HG03045 (cell line): ENCODE measurements around the gene SPEG.

ENCODE experiments used
- ATAC-seq: cut with Tn5 transposase; IDR thresholded peaks from one replicate; pipeline ENCODE4 v1.9.1; 2021; ENCODE audit warnings: mild to moderate bottlenecking, moderate library complexity; ENCODE audit not compliant: unreplicated experiment

The SPEG gene

DNA sequence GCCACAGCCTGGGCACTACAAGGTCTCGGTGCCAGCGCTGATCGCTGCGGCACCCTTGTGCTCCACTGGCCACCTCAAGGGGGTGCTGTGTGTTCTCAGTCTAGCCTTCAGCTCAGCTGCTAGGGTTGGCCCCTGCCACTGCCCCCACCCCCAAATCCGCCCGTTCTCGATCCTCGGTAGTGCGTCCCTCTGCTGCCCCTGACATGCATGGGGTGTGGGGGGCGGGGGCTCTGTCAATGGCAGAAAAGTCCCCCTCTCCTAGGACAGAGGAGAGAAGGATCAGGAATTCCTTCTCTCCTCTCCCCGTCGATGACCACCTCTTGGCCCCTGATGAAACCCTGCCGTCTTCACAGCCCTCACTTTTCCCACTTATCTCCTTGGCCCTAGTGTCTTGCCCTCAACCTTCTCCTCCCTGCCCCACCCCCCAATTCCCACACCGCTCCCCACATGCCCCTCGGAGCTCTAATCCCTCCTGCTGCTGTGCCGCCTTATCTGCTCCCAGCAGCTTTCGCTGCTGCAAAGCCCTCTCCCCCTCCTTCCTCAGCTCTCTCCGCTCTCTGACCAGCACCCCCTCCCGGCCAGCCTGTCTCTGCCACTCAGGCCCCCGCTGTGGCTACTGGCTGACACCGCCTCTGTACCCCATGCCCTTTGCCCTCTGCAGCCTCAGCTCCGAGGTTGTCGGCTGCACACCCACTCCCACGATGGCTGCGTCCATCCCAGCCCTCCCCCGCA is 75.3 kb downstream of the SPEG start:
- peak; percentile 42 for ATAC-seq

DNA sequence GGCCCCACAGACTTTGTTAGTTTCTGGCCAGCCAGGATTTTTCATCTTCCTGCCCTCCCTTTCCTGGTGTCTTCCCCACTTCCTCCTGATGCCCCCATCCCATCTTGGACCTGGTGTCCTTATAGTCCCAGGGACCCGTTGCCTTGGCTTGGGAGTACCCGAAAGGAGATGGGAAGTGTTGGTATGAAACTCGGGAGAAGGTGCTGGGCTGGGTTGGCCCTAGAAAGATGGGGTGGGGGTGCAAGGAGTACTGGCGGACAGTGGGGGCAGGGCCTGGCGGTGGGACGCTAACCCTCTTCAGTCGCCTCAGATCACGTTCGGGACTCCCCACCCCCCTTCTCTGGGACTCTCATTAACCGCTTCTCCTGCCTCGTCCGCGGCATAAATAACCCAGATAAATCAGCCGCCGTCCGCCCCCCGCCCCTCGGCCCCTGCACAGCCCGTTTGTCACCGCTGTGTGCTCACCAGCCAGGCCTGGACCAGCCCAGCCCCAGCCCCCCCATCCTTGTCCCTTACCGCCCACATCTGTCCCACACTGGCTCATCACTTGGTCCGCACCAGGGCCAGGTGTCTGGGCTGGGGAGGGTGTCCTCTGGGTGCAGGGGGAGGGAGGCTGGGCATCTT is 76.0 kb downstream of the SPEG start:
- no peak for ATAC-seq

DNA sequence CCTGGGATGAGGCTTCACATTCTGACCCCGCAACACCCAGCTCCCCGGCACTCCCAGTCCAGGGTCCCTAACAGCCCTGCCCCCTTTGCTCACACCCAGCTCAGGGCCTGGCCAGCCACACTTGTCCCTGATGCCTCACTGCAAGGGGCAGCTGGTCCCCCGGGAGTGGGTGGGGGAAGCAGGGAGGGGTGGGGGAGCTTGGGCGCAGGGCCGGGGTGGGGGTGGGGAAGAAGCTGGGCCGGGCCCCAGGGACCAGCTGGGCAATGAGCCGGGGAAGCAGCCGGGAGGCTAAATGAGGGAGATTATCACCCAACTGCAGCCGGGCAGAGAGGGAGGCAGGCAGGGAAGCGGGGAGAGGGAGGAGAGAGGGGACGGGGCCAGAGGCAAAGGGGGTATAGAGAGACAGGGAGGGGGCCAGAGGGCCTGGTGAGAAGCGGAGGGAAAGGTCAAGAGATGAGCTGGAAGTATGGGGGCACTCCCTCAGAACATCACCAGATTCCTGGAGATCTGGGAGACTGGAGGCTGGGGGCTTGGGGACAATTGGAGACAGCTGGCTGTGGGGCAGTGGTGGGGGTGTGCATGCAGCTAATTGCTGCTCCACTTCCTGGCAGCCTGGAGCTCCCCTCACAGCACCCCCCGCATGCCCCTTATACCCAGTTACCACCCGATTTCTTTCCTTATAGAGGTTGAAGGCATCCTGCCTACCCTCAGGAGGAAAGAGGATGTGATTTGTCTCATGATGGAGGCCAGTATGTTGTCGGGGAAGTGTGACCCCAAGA is 77.1 kb downstream of the SPEG start:
- no peak for ATAC-seq

DNA sequence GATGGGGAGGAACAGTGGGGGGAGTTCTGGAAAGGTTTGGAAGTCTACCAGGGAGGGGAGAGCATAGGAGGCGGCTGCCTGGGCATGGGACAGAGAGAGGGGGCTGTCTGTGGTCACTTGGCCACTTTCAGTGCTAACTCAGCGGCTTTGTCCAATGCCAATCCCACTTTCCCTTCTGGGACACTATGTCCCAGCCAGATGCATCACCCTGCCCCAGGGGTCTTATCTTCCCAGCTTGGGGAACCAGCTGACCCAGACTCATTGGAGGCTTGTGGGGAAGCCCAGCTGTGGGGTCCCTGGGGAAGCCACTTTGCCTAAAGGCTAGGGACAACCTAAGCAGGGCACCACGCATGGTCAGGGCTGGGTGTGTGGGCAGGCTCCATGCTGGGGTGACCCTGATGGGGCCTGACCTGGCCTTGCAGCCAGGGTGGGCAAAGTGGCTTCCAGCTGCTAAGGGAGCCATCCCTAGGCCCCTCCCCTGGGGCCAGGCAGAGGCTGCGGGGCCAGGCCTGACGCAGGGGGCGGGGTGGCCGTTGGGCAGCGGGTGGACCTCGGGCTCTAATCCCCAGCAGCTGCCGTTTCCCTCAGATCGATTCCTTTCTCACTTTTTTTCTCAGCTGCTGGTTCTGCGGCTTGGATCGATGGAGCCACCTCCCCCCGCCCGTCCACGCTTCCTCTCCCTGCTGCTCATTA is 78.0 kb downstream of the SPEG start:
- ATAC-seq, result no peak

DNA sequence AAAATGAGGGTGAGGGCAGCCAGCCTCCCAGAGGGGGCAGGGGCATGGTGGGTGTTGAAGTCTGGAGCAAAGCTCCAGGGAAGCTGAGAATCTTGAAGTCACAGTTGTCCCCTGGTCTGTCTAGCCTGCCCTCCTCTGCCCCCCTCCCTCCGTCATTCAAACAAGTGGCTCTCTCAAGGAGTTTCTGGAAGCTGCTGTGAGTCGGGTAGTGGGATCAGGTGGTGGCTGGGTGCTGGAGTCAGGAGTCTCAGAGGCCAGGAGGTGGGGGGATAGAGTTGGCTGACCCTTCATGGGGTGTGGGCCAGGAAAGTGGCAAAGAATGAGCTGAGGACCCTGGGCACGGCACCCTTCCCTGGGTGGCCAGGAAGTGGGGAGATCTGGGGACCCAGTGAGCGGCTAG is 79.1 kb downstream of the SPEG start:
- ATAC-seq, result no peak

DNA sequence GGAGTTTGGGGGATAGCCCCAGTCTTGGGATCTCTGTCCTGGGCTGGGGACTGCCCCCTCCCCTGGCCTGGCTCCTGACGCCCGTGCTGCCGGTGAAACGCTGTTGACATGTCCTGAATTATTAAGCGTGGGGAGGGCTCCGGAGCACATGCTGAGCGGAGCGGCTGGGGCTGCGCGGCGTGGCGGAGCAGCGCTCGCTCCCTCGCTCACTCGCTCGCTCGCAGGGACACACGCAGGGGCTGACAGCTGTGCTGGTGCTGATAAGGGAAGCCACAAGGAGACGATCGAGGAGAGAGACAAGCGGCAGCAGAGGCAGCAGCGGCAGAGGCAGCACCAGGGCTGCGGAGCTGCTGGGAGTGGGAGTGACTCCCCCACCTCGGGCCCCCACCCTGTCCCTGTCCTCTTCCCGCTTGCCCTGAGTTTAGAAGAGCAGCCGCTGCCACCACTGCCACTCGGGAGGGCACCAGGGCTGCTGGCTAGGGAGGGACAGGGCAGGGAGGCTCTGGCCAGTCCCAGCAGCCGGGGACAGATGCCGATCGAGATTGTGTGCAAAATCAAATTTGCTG is 79.6 kb downstream of the SPEG start, which contains the start of gene ASIC4:
ASIC4 (plus strand) TSS at position 287 of the 566 bp plus-strand sequence; CDS start at position 530, 243 bp downstream.
- no peak for ATAC-seq

DNA sequence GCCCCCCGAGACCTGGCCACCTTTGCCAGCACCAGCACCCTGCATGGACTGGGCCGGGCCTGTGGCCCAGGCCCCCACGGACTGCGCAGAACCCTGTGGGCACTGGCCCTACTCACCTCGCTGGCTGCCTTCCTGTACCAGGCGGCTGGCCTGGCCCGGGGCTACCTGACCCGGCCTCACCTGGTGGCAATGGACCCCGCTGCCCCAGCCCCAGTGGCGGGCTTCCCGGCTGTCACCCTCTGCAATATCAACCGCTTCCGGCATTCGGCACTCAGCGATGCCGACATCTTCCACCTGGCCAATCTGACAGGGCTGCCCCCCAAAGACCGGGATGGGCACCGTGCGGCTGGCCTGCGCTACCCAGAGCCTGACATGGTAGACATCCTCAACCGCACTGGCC is 80.2 kb downstream of the SPEG start:
- no peak for ATAC-seq

DNA sequence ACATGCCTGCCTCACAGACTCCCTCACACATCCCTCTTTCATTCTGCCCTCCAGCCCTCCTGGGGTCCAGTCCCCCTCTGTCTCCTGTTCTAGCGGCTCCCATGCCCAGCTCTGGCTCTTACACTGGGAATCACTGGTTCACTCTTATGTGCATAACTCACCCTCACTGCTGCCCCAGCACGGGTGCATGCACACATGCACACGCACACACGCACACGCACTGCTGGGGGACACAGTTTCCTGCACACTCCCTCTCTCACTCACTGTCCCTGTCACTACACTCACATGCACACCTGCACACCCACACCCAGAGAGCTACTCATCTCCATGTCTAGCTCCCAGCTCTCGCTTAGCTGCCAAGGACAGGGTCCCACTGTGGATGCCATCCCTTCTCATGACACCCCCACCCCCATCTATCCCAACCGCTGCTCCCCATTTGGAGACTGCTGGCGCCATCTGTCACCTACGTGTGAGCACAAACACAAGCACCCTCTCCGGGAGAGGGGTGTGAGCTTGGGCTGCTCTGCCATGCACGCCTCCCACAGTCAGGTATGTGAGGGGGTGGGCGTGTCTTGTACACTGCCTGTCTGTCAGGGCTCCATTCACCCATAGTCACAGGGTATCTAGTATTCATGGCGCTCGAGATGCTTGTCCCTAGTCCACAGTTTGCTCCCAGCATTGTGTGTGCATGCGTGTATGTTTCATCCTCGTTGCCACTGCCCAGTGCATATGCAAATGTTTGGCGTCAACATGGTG is 81.4 kb downstream of the SPEG start:
- ATAC-seq, result no peak

DNA sequence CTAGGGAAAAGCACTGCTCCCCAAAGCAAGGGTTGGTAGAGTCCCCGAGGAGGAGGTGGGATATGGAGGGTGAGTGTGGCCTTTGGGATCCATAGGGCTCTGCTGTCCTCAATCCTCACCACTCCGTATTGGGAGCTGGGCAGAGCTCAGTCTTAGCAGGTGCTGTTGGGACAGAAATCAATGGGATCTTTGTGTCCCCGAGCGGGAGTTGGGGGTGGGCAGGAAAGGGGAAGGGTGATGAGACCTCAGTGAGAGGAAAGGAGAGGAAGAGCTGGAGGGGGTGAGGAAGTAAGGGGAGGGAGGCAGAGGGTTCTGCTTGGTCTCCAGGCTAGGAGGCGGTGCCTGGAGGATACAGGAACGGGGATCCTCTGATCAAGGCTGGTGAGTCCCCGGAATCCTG is 82.2 kb downstream of the SPEG start:
- ATAC-seq, result no peak

DNA sequence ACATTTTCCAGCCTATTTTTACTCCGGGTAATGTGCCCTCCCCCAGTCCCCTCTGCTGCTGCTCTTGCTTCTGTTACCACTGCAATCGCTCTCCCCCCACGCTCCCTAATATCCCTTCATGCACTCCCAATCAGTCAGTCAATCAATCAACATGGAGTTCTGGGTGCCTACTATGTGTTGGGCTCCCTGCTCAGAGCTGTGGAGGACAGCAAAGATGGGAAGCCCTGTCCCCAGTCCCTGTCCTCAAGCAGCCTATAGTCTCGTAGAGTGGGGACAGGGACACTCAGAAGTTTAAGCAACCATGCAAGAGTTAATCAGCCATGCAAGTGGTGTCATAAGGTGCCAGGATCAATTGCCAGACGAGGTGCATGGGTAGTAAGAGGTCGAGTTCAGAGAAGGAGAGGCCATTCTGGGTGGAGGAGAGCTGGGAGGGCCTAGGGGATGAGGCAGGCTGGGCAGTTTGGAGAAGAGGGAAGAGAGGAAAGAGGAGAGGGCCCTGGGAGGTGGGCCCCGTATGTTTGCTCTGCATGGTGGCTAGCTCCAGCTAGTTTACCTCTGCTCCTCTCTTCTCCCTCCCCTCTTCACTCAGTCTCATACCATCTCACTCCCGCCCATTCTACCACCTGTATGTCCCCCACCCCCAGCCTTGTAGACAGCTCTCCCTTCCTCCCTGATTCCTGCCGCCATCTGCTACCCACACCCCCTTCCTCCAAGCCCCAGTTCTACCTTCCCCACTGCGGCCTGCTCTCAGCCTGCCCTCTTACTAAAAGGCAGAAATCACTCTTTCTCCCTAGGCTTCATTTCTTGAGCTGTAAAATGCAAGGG is 83.5 kb downstream of the SPEG start:
- no peak for ATAC-seq

DNA sequence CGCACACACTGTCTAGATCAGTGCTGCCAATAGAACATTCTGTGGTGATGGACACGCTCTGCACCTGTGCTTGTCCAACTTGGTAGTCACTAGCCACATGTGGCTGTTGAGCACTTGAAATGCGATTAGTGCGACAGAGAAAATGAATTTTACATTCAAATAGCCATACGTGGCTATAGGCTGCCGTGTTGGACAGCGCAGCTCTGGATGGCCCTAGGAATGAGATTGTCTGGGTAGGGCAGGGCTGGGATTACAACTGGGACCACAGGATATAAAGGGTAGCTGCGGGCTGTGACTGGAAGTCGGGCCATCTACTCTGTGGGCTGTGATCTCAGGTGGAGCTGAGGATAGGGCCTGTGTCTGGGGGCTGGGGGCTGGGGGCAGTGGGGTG is 84.9 kb downstream of the SPEG start:
- no peak for ATAC-seq

DNA sequence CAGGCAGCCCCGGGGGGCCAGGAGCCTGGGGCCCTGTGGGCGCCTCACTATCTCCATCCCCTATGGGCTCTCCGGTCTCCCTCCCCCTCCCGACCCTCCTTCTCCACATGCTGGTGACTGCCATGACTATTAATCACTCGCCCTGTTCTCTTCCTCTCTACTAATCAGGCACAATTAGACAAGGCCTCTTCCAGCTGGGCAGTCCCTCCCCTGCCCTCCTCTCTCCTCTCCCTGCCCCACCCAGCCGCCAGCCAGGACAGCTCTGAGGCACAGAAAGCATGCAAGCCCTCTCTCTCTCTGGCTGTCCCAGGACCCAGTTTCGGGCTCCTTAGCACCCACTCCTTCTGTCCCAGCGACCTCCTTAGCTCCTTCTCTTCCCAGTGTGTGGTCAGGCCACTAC is 85.4 kb downstream of the SPEG start:
- no peak for ATAC-seq

DNA sequence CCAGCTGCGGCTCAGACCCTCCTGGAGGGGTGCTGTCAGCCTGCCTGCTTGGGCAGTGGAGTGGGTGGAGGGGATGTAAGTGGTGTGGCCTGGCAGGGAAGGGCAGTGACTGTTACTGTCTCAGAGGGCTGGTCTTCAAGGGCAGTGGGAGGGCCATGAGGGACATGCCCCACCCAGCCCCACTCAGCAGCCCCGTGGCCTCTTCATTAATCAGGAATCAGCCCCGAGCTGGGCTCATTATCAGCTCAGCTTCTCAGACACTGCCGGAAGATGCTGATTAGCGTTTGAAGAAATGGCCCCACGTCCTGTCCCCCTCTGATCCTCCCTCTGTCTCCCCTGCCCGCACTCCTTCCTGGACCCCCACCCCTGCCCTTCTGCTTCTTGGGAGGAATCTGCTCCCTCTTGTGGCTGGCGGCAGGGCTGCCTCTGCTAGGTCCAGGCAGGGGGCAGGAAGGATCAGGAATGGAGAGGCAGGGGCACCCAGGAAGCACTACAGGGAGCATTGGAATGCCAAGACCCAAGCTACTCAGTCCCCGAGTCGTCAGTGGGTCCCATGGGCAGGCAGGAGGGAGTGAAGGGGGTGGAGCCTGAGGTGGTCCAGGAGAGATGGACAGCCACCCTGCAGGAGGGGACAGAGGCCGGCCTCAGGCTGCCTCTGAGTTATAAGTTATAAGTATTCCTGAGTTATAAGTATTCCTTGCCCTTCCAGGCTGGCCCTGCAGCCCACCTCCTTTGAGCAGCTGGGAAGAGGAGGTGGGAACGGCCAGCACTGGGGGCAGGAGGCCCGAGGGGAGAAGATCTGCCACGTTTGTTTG is 86.6 kb downstream of the SPEG start:
- no peak for ATAC-seq

DNA sequence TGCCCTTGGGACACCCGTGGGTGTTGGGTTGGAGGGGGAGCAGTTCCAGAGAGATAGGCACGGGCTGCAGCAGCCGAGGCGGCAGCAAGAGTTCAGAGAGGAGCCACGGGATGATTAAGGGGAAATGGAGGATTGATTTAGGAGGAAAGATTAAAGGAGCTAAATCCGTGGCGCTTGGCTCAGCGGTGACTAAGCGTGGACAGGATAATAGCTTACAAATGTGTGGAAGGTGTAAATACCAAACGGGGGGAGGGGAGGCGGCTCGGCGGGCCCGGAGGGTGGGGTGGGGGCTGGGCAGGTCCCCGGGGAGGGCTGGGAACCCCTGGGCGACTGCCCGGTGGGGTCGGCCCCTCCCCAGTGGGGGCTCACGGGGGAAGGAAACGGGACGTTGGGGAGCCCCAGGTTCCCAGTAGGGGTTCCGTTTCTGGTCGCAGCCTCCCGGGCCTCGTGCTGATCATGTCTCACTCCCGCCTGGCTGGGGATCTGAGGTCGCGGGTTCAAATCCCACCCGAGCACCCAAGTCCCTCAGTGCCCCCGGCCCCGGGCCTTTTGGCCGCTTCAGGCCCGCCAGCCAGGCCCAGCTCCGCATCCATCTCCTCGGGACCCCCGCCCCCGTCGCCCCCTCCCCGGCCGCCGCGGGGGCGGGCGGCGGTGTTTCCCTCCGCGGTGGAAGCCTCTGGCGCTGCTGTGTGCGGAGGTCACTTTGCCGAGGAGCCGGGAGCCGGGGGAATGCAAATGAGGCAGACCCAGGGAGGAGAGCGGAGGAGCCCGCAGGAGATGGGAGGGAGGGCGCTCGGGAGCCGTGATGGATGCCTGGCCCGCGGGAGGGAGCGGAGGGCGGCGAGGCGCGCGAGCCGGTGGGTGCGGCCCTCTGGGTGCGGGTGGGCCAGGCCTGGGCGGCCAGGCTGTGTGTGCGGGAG is 87.7 kb downstream of the SPEG start:
- no peak for ATAC-seq

DNA sequence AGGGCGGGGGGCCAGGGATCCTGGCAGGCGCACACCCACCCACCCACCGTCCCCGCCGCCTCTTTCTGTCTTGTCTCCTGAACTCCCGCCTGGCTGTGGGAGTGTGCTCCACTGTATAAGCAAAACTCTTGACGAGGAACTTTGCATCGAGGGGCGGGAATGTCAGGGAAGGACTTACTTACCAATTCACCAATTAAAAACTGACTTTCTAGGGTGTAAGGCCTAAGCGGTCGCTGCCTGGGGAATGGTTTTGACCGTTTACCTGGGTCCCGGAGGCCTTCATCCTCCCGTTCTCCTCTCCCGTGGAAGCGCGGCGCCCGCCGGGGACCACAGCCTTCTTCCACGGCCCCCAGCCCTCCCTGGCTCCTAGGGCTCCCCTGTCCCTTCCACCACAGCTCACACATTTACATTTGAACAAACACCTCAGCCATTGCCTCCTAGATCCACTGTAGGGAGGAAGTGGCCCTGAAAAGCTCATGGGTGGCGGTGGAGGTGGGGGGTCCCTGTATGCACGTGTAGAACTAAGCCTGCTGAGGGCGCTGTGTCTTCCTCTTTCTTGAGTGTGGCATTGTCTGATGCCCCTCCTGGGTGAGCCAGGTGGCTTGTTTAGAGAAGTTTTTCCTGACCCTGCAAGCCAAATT is 88.5 kb downstream of the SPEG start:
- no peak for ATAC-seq

DNA sequence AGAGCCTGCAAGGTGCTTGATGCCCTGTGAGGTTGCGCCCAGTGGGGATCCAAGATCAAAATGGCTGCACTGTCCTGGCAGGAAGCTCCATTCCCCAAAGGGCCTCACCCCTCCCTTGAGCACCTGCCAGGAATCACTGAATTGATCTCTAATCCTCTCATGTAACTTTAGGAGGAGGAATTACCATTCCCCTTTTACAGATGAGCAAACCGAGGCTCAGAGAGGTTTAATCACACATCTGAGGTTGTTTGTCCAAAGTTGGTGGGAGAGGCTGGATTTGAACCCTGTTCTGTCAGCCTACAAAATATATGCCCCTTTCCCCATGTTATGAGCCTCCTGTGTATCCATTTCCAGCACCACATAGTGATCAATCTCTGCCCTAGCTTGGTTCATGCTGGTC is 90.2 kb downstream of the SPEG start:
- ATAC-seq, result no peak
